BLaER1 (cell line): ENCODE data around the gene PRR14.
A peak's percentile ranks its signal among the peaks of the same experiment; 100 is the strongest.

Source experiments
- H3K27ac ChIP-seq: shearing (Covaris generic); formaldehyde crosslinking; 2 replicates; pipeline ENCODE4 v1.8.1; 2022
- H3K27me3 ChIP-seq: shearing (Covaris generic); formaldehyde crosslinking; 2 replicates; pipeline ENCODE4 v1.8.1; 2022
- H3K36me3 ChIP-seq: shearing (Covaris generic); formaldehyde crosslinking; 2 replicates; pipeline ENCODE4 v1.8.1; 2022
- H3K4me1 ChIP-seq: shearing (Covaris generic); formaldehyde crosslinking; 2 replicates; pipeline ENCODE4 v1.8.1; 2022
- H3K4me2 ChIP-seq: shearing (Covaris generic); formaldehyde crosslinking; 2 replicates; pipeline ENCODE4 v1.8.1; 2022
- H3K4me3 ChIP-seq: shearing (Covaris generic); formaldehyde crosslinking; 2 replicates; pipeline ENCODE4 v1.8.1; 2022
- H3K9ac ChIP-seq: shearing (Covaris generic); formaldehyde crosslinking; 2 replicates; pipeline ENCODE4 v1.8.1; 2022
- H3K9me3 ChIP-seq: shearing (Covaris generic); formaldehyde crosslinking; 2 replicates; pipeline ENCODE4 v1.8.1; 2022
- H4K20me1 ChIP-seq: shearing (Covaris generic); formaldehyde crosslinking; 2 replicates; pipeline ENCODE4 v1.8.1; 2022
- Cebpa-rat ChIP-seq: shearing (Covaris generic); IDR thresholded peaks from 2 replicates; pipeline ENCODE4 v1.8.1; 2022

Gene PRR14

GRCh38 chr16:30665155-30665829, 14.5 kb downstream of the PRR14 start:
- Histone ChIP-seq H3K4me1 (peaks cover 34% of the 10 kb centered on the region), H3K27me3 (no peaks in the 10 kb centered on the region), H3K4me3 (no peak overlapping the region), H4K20me1 (peaks cover 95% of the 10 kb centered on the region), H3K36me3 (peaks cover 91% of the 10 kb centered on the region), H3K9me3 (no peaks in the 10 kb centered on the region), H3K4me2 (no peak overlapping the region), H3K27ac (no peak overlapping the region), H3K9ac (no peak overlapping the region)
- no peak for TF ChIP-seq Cebpa-rat

DNA sequence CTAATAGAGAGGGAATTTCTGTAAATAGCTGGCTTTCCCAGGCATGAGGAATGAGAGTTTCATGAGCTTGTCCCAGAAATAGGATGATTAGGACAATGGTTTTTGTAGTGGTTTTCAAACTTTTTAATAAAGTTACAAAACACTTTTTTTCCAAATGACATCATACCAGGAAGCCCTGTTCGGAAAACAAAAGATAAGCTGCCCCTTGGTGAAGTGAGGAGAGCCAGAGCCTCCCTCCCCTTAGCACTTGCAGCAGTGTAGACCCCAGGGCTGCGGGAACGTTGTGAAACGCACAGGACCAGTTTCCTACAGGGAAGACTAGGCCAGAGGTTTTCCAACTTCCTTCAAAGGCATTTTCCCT, 15.1 kb downstream of the PRR14 start:
- no peaks in the 10 kb centered on the region for H3K9me3 ChIP-seq
- H3K4me2 ChIP-seq: no peak overlapping the region
- H3K4me1 ChIP-seq: peaks cover 29% of the 10 kb centered on the region
- no peaks in the 10 kb centered on the region for H3K27me3 ChIP-seq
- H3K4me3 ChIP-seq: no peak overlapping the region
- peaks cover 95% of the 10 kb centered on the region for H4K20me1 ChIP-seq
- TF ChIP-seq Cebpa-rat: no peak
- H3K9ac ChIP-seq: no peak overlapping the region
- H3K27ac ChIP-seq: no peak overlapping the region
- peaks cover 96% of the 10 kb centered on the region for H3K36me3 ChIP-seq

DNA sequence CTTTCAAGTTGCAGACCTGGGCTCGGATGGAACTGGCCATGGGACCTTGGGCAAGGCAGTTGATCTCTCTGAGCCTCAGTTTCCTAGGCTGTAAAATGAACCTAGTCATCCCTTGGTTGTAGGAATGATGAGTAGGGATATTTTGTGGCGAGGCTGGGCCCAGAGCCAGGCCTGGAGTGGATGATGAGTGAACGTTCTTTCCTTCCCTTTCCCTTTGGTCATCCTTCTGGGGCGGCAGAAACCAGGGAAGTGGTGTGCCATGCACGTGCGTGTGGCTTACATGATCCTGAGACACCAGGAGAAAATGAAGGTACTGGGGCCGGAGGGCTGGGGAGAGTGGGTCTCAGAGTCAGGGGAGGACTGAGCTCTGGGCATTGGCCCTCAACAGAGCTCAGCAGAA, 15.9 kb downstream of the PRR14 start:
- no peak for TF ChIP-seq Cebpa-rat

DNA sequence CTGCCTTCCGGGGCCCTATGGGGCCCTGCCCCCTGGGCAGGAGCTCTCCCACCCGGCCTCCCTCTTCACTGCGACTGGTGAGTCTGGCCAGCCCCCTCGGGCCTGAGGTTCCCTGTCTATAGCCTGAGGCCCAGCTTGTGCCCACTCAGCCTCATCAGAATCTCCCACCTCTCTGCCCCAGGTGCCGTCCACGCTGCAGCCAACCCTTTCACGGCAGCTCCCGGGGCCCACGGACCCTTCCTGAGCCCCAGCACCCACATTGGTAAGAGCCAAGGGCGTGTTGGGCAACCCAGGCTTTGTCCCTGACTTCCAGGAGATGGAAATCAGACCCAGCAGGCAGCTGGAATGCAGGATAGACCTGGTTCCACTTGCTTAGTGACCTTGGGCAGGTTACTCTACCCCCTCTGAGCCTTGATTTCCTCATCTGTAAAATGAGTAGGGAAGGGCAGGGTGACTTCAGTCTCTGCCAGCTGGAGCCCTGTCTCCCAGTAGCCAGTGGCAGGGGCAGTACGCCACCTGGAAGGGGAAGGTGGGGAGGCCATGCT, 16.7 kb downstream of the PRR14 start:
- Histone ChIP-seq H3K9ac (no peak overlapping the region), H3K4me1 (peaks cover 13% of the 10 kb centered on the region), H4K20me1 (peaks cover 80% of the 10 kb centered on the region), H3K27ac (no peak overlapping the region), H3K9me3 (no peaks in the 10 kb centered on the region), H3K36me3 (peaks cover 95% of the 10 kb centered on the region), H3K4me3 (no peak overlapping the region), H3K27me3 (no peaks in the 10 kb centered on the region), H3K4me2 (no peak overlapping the region)
- no peak for TF ChIP-seq Cebpa-rat

More for the DNA sequence above, 15.9 kb downstream of the PRR14 start:
- no peak overlapping the region for H3K27ac ChIP-seq
- H3K27me3 ChIP-seq: no peaks in the 10 kb centered on the region
- H3K4me2 ChIP-seq: no peak overlapping the region
- H3K9ac ChIP-seq: no peak overlapping the region
- no peak overlapping the region for H3K4me3 ChIP-seq
- peaks cover 87% of the 10 kb centered on the region for H4K20me1 ChIP-seq
- no peaks in the 10 kb centered on the region for H3K9me3 ChIP-seq
- H3K4me1 ChIP-seq: peaks cover 20% of the 10 kb centered on the region
- peaks cover 95% of the 10 kb centered on the region for H3K36me3 ChIP-seq

DNA sequence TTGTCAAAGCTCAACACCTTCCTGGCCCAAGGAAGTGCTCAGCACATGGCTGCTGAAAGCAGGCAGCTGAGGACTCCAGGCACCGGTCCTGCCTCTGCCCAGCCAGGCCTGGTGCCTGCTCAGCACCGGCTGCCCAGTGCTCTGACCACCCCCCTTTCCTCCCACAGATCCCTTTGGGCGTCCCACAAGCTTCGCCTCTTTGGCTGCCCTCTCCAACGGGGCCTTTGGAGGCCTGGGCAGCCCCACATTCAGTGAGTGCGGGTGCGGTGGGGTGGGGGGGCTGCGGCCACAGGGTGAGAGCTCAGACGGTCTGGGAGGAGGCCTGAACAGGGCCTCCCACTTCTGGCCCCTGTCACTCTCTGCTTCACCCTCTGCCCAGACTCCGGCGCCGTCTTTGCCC, 17.6 kb downstream of the PRR14 start:
- Histone ChIP-seq H3K27me3 (no peaks in the 10 kb centered on the region), H4K20me1 (peaks cover 70% of the 10 kb centered on the region), H3K4me1 (peaks cover 3% of the 10 kb centered on the region), H3K4me2 (no peak overlapping the region), H3K36me3 (peaks cover 85% of the 10 kb centered on the region), H3K9me3 (no peaks in the 10 kb centered on the region), H3K4me3 (no peak overlapping the region), H3K9ac (no peak overlapping the region), H3K27ac (no peak overlapping the region)
- no peak for TF ChIP-seq Cebpa-rat

DNA sequence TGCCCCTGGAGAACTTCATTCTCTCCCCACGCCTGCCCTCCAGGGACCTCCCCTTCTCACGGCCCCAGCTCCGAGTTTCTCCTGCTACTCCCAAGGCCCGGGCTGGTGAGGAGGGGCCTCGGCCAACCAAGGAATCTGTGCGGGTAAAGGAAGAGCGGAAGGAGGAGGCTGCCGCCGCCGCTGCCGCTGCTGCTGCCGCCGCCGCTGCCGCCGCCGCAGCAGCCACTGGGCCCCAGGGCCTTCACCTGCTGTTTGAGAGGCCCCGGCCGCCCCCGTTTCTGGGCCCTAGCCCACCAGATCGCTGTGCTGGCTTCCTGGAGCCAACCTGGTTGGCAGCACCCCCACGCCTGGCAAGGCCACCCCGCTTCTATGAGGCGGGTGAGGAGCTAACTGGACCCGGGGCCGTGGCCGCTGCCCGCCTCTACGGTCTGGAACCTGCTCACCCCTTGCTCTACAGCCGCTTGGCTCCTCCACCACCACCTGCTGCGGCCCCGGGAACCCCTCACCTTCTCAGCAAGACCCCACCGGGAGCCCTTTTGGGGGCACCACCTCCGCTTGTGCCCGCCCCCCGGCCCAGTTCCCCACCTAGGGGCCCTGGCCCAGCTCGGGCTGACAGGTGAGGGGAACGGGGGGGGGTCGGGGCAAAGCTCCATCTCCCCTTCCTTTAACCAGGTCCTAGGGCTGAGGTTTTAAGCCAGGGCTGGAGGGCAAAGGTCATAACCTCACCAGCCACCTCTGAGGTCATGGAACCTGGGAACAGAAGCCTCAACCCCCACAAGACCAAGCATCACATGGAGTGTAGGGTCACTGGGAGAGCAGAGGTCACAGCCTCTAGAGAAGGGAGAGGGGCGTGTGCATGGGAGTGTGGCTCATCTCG, 18.5 kb downstream of the PRR14 start:
- TF ChIP-seq Cebpa-rat: no peak
- Histone ChIP-seq H3K4me3 (no peak overlapping the region), H3K36me3 (peaks cover 79% of the 10 kb centered on the region), H3K27me3 (no peaks in the 10 kb centered on the region), H3K9me3 (no peaks in the 10 kb centered on the region), H3K9ac (no peak overlapping the region), H3K4me2 (no peak overlapping the region), H3K4me1 (no peaks in the 10 kb centered on the region), H4K20me1 (peaks cover 63% of the 10 kb centered on the region), H3K27ac (no peak overlapping the region)

DNA sequence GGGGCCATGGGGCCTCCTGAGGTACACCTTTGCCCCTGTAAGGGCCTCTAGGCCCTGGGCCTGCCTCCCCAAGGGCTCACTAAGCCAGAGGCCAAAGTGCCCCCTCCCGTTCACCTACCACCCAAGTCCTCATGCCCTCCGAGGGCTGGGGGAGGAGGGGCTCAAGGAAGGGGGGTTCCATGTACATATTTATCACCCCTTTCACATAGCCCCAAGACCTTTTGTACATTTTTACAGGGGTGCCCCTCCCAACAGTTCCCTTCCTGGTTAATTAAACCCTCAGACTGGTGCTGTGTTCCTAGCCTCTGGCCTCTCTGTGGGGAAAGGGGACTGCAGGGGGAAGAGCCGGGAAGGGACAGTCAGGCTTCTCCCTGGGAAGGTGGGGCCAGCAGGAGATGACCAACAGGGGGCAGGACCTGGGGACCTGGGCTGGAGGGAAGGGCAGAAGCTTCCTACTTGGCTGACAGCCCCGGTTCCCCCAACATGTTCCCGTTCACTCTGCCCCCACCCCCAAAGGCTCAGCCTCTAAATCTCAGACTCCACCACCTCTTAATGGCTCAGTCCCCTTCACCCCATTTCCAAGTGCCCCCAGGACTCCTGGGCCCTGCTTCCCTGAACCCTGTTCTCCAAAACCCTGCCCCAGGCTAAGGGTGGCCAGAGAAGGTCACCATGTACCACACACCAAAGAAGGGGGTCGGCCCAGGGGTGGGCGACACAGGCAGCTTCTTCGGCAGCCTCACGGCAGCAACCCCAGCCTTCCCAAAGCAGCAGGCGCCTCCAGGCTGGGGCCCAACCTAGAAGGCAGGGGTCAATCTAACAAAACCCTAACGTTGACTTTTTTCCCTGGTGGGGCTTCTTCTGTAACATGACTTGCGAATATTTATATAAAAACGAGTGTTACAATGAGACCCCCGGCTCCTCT, 19.4 kb downstream of the PRR14 start:
- no peaks in the 10 kb centered on the region for H3K27me3 ChIP-seq

GRCh38 chr16:30675143-30675542, 24.4 kb downstream of the PRR14 start:
- H3K27me3 ChIP-seq: no peaks in the 10 kb centered on the region
- peaks cover 18% of the 10 kb centered on the region for H3K4me1 ChIP-seq

More for the DNA sequence above, 19.4 kb downstream of the PRR14 start:
- Histone ChIP-seq H3K27ac (no peak overlapping the region), H3K36me3 (peaks cover 71% of the 10 kb centered on the region), H3K4me3 (no peak overlapping the region), H3K9ac (no peak overlapping the region), H3K4me1 (no peaks in the 10 kb centered on the region), H3K9me3 (no peaks in the 10 kb centered on the region), H3K4me2 (no peak overlapping the region), H4K20me1 (peaks cover 54% of the 10 kb centered on the region)
- TF ChIP-seq Cebpa-rat: no peak

DNA sequence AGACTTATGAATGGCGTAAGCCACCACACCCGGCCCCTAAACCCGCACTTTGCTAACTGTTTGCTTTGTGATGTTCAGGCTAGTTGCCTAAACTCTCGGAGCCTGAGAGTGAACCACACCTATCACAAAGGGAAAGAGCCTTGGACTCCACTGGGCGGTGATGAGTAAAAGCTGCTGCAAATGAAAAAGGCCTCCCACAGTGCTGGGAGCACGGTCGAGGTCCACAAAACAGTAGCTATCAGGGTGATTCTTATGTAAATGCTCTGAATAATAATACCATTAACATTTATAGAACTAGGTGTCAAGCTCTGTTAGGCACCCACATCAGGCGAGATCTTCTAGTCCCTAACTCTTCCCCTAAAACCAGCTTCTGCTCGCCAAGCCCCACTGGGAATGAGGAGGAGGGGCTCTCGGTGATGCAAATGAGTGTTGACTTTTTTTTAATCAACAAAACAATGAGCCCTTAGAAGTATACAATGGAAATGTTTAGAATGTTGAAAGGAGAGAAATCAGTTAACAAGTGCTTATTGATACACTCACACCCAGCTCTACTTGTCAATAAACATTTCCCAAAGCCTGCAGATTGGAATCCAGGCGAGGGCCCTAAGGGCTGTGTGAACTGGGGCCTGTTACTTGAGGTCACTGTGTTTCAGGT, 27.3 kb downstream of the PRR14 start:
- no peak overlapping the region for H3K27ac ChIP-seq

More at GRCh38 chr16:30675143-30675542, 24.4 kb downstream of the PRR14 start:
- Histone ChIP-seq H4K20me1 (peaks cover 8% of the 10 kb centered on the region), H3K4me3 (no peak overlapping the region), H3K27ac (no peak overlapping the region), H3K9ac (no peak overlapping the region), H3K4me2 (no peak overlapping the region), H3K36me3 (peaks cover 22% of the 10 kb centered on the region), H3K9me3 (no peaks in the 10 kb centered on the region)
- no peak for TF ChIP-seq Cebpa-rat

More for the DNA sequence above, 27.3 kb downstream of the PRR14 start:
- Histone ChIP-seq H3K27me3 (no peaks in the 10 kb centered on the region), H3K36me3 (no peaks in the 10 kb centered on the region), H3K9ac (no peak overlapping the region), H3K4me3 (no peak overlapping the region), H3K9me3 (no peaks in the 10 kb centered on the region; the same call in 1 of the 2 replicates), H3K4me2 (peak overlapping the region; percentile 27), H4K20me1 (no peaks in the 10 kb centered on the region), H3K4me1 (peaks cover 28% of the 10 kb centered on the region)
- TF ChIP-seq Cebpa-rat: no peak
